MM.1S (cell line): ENCODE data around the gene MRE11.
A peak's percentile ranks its signal among the peaks of the same experiment; 100 is the strongest.

Experiments used
- DNase-seq: peaks from one replicate; pipeline ENCODE4 v3.0.0-alpha.2; 2015
- H2AFZ ChIP-seq: fragments of 300-600 bp; sonication (generic); 2 replicates; pipeline ENCODE4 v1.6.0; 2016; ENCODE audit warnings: antibody characterized with exemption, low read length
- H3F3A ChIP-seq: fragments of 300-600 bp; sonication (generic); 2 replicates; pipeline ENCODE4 v1.6.1; 2016; ENCODE audit warnings: mild to moderate bottlenecking, antibody characterized with exemption, low read length, moderate library complexity, mixed read lengths; ENCODE audit not compliant: insufficient read depth
- H3K27ac ChIP-seq: fragments of 300-600 bp; sonication (generic); 2 replicates; pipeline ENCODE4 v1.5.1; 2016; ENCODE audit warnings: mild to moderate bottlenecking, low read length
- H3K27me3 ChIP-seq: fragments of 300-600 bp; sonication (generic); replicated peaks from 2 replicates; pipeline ENCODE4 v1.6.0; 2016; ENCODE audit warnings: low read length; ENCODE audit not compliant: insufficient read depth
- H3K36me3 ChIP-seq: fragments of 300-600 bp; sonication (generic); replicated peaks from 2 replicates; pipeline ENCODE4 v1.6.1; 2016; ENCODE audit warnings: mild to moderate bottlenecking, low read length, mixed read lengths; ENCODE audit not compliant: insufficient read depth
- H3K4me1 ChIP-seq: fragments of 300-600 bp; sonication (generic); 2 replicates; pipeline ENCODE4 v1.6.1; 2016; ENCODE audit warnings: low read length, mixed read lengths
- H3K4me2 ChIP-seq: fragments of 300-600 bp; sonication (generic); 2 replicates; pipeline ENCODE4 v1.6.0; 2016; ENCODE audit warnings: low read depth, low read length
- H3K4me3 ChIP-seq: fragments of 300-600 bp; sonication (generic); 2 replicates; pipeline ENCODE4 v1.5.1; 2016; ENCODE audit warnings: low read length, mixed read lengths
- H3K79me2 ChIP-seq: fragments of 300-600 bp; sonication (generic); 2 replicates; pipeline ENCODE4 v1.6.1; 2016; ENCODE audit warnings: mixed run types, low read length, mixed read lengths
- H3K9ac ChIP-seq: fragments of 300-600 bp; sonication (generic); 2 replicates; pipeline ENCODE4 v1.6.1; 2016; ENCODE audit warnings: low read length, mixed read lengths
- H3K9me2 ChIP-seq: fragments of 300-600 bp; sonication (generic); replicated peaks from 2 replicates; pipeline ENCODE4 v1.6.1; 2016; ENCODE audit warnings: mild to moderate bottlenecking, low read length, mixed read lengths; ENCODE audit not compliant: insufficient read depth
- H3K9me3 ChIP-seq: fragments of 300-600 bp; sonication (generic); replicated peaks from 2 replicates; pipeline ENCODE4 v1.6.1; 2016; ENCODE audit warnings: mild to moderate bottlenecking, low read length, mixed read lengths; ENCODE audit not compliant: insufficient read depth
- H4K20me1 ChIP-seq: fragments of 300-600 bp; sonication (generic); 2 replicates; pipeline ENCODE4 v1.6.1; 2016; ENCODE audit warnings: mild to moderate bottlenecking, low read length, moderate library complexity, mixed read lengths; ENCODE audit not compliant: insufficient read depth
- EZH2 ChIP-seq: fragments of 300-600 bp; sonication (generic); optimal IDR thresholded peaks from 2 replicates; pipeline ENCODE3; 2017; ENCODE audit warnings: low read depth, mild to moderate bottlenecking, antibody characterized with exemption, low read length, mixed read lengths
- EZH2phosphoT487 ChIP-seq: fragments of 300-600 bp; sonication (generic); IDR thresholded peaks from 2 replicates; pipeline ENCODE4 v1.6.1; 2018; ENCODE audit warnings: antibody characterized with exemption, low read length
- TF ChIP-seq, protein P1 (sequence below): fragments of 300-600 bp; sonication (generic); IDR thresholded peaks from 2 replicates; pipeline ENCODE4 v1.5.1; 2016; ENCODE audit warnings: antibody characterized with exemption, low read length, mixed read lengths

MRE11 gene

GRCh38 chr11:94417386-94417987 is 76.2 kb downstream of the MRE11 start:
- peak; percentile 9 for DNase-seq
- H3K27ac ChIP-seq, result no peak overlapping the region
- H3K9me2 ChIP-seq, result no peaks in the 10 kb centered on the region
- no peaks in the 10 kb centered on the region for H4K20me1 ChIP-seq
- H3K4me3 ChIP-seq, result no peak overlapping the region
- no peak overlapping the region for H3K9ac ChIP-seq
- H3K79me2 ChIP-seq, result no peaks in the 10 kb centered on the region
- H3K4me1 ChIP-seq, result no peaks in the 10 kb centered on the region
- no peaks in the 10 kb centered on the region for H3K9me3 ChIP-seq
- no peaks in the 10 kb centered on the region for H3K36me3 ChIP-seq
- H3K4me2 ChIP-seq, result no peak overlapping the region
- TF ChIP-seq, protein P1, sequence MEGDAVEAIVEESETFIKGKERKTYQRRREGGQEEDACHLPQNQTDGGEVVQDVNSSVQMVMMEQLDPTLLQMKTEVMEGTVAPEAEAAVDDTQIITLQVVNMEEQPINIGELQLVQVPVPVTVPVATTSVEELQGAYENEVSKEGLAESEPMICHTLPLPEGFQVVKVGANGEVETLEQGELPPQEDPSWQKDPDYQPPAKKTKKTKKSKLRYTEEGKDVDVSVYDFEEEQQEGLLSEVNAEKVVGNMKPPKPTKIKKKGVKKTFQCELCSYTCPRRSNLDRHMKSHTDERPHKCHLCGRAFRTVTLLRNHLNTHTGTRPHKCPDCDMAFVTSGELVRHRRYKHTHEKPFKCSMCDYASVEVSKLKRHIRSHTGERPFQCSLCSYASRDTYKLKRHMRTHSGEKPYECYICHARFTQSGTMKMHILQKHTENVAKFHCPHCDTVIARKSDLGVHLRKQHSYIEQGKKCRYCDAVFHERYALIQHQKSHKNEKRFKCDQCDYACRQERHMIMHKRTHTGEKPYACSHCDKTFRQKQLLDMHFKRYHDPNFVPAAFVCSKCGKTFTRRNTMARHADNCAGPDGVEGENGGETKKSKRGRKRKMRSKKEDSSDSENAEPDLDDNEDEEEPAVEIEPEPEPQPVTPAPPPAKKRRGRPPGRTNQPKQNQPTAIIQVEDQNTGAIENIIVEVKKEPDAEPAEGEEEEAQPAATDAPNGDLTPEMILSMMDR, result peak; percentile 42
- TF ChIP-seq EZH2, result no peak
- no peak for TF ChIP-seq EZH2phosphoT487
- no peak overlapping the region for H2AFZ ChIP-seq
- H3K27me3 ChIP-seq, result no peaks in the 10 kb centered on the region
- H3F3A ChIP-seq, result no peaks in the 10 kb centered on the region

- Histone ChIP-seq H3F3A (no peaks in the 10 kb centered on the region), H3K36me3 (no peaks in the 10 kb centered on the region), H3K4me3 (no peak overlapping the region), H3K79me2 (no peaks in the 10 kb centered on the region), H4K20me1 (no peaks in the 10 kb centered on the region), H3K9ac (no peak overlapping the region), H3K9me2 (no peaks in the 10 kb centered on the region), H3K27me3 (no peaks in the 10 kb centered on the region), H2AFZ (no peak overlapping the region), H3K4me2 (no peak overlapping the region), H3K4me1 (no peaks in the 10 kb centered on the region), H3K9me3 (no peaks in the 10 kb centered on the region), H3K27ac (no peak overlapping the region)
- no peak for DNase-seq
- TF ChIP-seq EZH2phosphoT487, result no peak
- TF ChIP-seq, protein P1, result no peak
- no peak for TF ChIP-seq EZH2
These were observed 88.4 kb downstream of the MRE11 start for GRCh38 chr11:94405062-94405833.

- no peaks in the 10 kb centered on the region for H3K9me3 ChIP-seq
- no peaks in the 10 kb centered on the region for H4K20me1 ChIP-seq
- no peaks in the 10 kb centered on the region for H3K9me2 ChIP-seq
- no peaks in the 10 kb centered on the region for H3K27me3 ChIP-seq
- H3K4me3 ChIP-seq, result no peak overlapping the region
- H2AFZ ChIP-seq, result no peak overlapping the region
- H3K27ac ChIP-seq, result no peak overlapping the region
- no peak overlapping the region for H3K4me2 ChIP-seq
- TF ChIP-seq EZH2phosphoT487, result no peak
- no peak for TF ChIP-seq EZH2
- TF ChIP-seq, protein P1, result no peak
- no peaks in the 10 kb centered on the region for H3K79me2 ChIP-seq
- no peaks in the 10 kb centered on the region for H3K4me1 ChIP-seq
- no peaks in the 10 kb centered on the region for H3K36me3 ChIP-seq
- no peak overlapping the region for H3K9ac ChIP-seq
- DNase-seq, result no peak
- no peaks in the 10 kb centered on the region for H3F3A ChIP-seq
These were observed 91.3 kb downstream of the MRE11 start for GRCh38 chr11:94402355-94402754.
